Osteocyte (in vitro differentiated cells): ENCODE data around the gene SLK. TPM values are rescaled to one million over a fixed set of nuclear protein-coding genes. Genes with fewer than 3 reads are reported as not detected.

ENCODE experiments used
- DNase-seq: peaks from one replicate; pipeline ENCODE4 v3.0.0; 2021; ENCODE audit warnings: mixed read lengths; ENCODE audit not compliant: unreplicated experiment; ENCODE audit errors: extremely low spot score
- H3K27ac Mint-ChIP-seq: one replicate; pipeline ENCODE4 v1.8.0; 2021; ENCODE audit warnings: mild to moderate bottlenecking, mixed read lengths; ENCODE audit not compliant: unreplicated experiment
- H3K27me3 Mint-ChIP-seq: one replicate; pipeline ENCODE4 v1.8.0; 2021; ENCODE audit warnings: mixed read lengths; ENCODE audit not compliant: unreplicated experiment
- H3K36me3 Mint-ChIP-seq: one replicate; pipeline ENCODE4 v1.8.0; 2021; ENCODE audit warnings: mixed read lengths; ENCODE audit not compliant: unreplicated experiment
- H3K4me1 Mint-ChIP-seq: one replicate; pipeline ENCODE4 v1.8.0; 2021; ENCODE audit warnings: mixed read lengths; ENCODE audit not compliant: unreplicated experiment
- H3K4me3 Mint-ChIP-seq: one replicate; pipeline ENCODE4 v1.8.0; 2021; ENCODE audit warnings: mild to moderate bottlenecking, moderate library complexity, mixed read lengths; ENCODE audit not compliant: unreplicated experiment
- H3K9me3 Mint-ChIP-seq: one replicate; pipeline ENCODE4 v1.8.0; 2021; ENCODE audit warnings: mixed read lengths; ENCODE audit not compliant: unreplicated experiment
- total RNA-seq: library from RNA; stranded (reverse); gene quantifications from 2 replicates; pipeline ENCODE4 v1.2.1, GENCODE V29; 2021
- TF ChIP-seq, protein P1 (sequence below): fragments of 200-600 bp; sonication (generic); IDR thresholded peaks from 2 replicates; pipeline ENCODE4 v1.5.0; 2021; ENCODE audit warnings: antibody characterized with exemption, mild to moderate bottlenecking, moderate library complexity

Gene SLK
- total RNA-seq, 1 donor from 2014 or later, result 41.3 TPM

DNA sequence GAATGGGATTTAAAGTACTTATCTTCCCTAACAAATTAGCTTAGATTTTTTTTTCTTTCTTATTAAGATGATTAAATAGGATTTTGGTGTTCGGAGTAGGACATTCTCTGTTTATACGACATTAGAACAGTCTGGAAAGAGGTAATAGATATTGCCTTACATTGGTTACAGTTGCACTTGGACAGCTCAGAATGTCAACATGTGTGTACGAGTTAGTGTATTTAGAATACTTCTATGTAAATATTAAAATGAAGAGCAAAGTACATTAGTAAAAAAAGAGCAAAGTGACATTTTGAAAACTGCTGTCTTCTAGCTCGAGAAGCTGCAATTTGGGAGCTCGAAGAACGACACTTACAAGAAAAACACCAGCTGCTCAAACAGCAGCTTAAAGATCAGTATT is 51.5 kb downstream of the SLK start:
- Mint-ChIP-seq H3K27me3 (no peaks in the 10 kb centered on the region), H3K36me3 (peaks cover 44% of the 10 kb centered on the region), H3K27ac (no peak overlapping the region), H3K9me3 (no peaks in the 10 kb centered on the region), H3K4me1 (no peaks in the 10 kb centered on the region), H3K4me3 (no peak overlapping the region)
- TF ChIP-seq, protein P1, sequence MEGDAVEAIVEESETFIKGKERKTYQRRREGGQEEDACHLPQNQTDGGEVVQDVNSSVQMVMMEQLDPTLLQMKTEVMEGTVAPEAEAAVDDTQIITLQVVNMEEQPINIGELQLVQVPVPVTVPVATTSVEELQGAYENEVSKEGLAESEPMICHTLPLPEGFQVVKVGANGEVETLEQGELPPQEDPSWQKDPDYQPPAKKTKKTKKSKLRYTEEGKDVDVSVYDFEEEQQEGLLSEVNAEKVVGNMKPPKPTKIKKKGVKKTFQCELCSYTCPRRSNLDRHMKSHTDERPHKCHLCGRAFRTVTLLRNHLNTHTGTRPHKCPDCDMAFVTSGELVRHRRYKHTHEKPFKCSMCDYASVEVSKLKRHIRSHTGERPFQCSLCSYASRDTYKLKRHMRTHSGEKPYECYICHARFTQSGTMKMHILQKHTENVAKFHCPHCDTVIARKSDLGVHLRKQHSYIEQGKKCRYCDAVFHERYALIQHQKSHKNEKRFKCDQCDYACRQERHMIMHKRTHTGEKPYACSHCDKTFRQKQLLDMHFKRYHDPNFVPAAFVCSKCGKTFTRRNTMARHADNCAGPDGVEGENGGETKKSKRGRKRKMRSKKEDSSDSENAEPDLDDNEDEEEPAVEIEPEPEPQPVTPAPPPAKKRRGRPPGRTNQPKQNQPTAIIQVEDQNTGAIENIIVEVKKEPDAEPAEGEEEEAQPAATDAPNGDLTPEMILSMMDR, result no peak
- no peak for DNase-seq

DNA sequence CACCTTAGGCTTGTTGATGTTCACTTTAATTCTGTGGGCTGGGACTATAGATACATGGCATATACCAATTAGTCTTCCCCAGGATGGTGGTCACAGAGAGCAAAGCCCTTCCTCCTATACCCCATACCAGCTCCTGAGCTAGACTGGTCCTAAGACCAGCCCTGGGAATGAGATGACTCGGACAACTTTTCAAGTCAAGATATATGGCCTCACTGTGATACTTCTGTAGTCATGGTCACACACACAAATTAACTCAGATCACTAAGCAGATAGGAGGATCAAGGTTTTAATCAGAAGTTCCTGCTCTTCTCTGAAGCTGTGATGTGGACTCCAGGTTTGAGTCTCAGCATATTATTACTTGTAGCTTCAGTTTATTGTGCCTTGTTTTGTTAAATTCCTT is 53.1 kb downstream of the SLK start:
- Mint-ChIP-seq H3K4me3 (no peak overlapping the region), H3K9me3 (no peaks in the 10 kb centered on the region), H3K36me3 (peaks cover 49% of the 10 kb centered on the region), H3K27me3 (no peaks in the 10 kb centered on the region), H3K27ac (no peak overlapping the region), H3K4me1 (no peaks in the 10 kb centered on the region)
- TF ChIP-seq, protein P1, result no peak
- no peak for DNase-seq

DNA sequence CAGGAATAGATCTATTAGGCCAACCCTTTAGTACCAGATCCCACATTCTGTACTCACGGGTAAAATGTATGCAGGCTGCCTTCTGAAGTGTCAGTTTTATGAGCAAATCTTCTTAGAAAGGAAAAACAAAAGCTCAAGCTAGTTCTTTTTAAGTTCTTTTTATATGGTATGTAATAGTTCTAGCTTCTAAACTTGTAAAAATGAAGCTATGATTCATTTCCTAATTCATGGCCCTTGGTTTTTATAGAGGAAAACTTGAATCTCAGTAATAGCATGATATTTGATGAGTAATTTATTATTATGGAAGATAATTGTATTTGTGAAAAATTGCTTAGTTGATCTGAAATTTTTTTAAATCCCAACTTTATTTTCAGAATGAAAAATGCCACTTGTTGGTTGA is 54.3 kb downstream of the SLK start:
- TF ChIP-seq, protein P1, result no peak
- Mint-ChIP-seq H3K9me3 (no peaks in the 10 kb centered on the region), H3K36me3 (peaks cover 51% of the 10 kb centered on the region), H3K4me1 (no peaks in the 10 kb centered on the region), H3K4me3 (no peak overlapping the region), H3K27ac (no peak overlapping the region), H3K27me3 (no peaks in the 10 kb centered on the region)
- no peak for DNase-seq

DNA sequence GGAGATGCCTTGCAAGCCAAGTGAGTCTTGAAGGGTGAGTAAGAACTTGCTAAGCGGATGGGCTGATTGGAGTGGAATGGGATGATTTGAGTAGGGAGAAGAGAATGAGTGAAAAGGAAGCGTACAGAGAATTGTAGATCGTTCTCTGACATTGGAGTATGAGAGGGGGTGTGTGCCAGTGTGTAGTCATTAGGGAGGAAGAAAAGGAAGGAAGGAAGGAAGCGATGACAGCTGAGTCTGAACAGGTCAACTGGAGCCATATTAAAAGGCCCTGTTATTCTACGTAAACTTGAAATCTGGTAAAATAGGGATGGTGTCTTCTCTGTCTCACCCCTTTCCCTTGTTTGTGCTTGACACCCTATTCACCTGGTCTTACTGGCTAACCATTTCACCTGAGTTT is 55.1 kb downstream of the SLK start:
- TF ChIP-seq, protein P1, result no peak
- Mint-ChIP-seq H3K27ac (no peak overlapping the region), H3K36me3 (peaks cover 51% of the 10 kb centered on the region), H3K27me3 (no peaks in the 10 kb centered on the region), H3K9me3 (no peaks in the 10 kb centered on the region), H3K4me3 (no peak overlapping the region), H3K4me1 (no peaks in the 10 kb centered on the region)
- no peak for DNase-seq

DNA sequence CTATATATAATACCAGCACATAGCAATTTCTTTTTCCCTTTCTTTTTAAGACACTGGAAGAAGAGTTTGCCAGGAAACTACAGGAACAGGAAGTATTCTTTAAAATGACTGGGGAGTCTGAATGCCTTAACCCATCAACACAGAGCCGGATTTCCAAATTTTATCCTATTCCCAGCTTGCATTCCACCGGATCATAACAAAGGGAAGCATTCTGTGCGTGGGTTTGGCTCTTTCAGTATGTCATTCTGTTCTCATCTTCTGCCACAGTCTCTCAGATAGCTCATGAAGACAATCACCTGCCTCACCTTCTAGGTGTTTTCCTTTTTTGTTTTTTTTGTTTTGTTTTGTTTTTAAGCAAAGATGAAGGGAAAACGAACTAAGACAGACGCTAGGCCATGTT is 58.6 kb downstream of the SLK start:
- H3K4me1 Mint-ChIP-seq, result no peaks in the 10 kb centered on the region
- no peaks in the 10 kb centered on the region for H3K9me3 Mint-ChIP-seq
- H3K27me3 Mint-ChIP-seq, result no peaks in the 10 kb centered on the region

More for the DNA sequence above, 58.6 kb downstream of the SLK start:
- H3K36me3 Mint-ChIP-seq, result peaks cover 33% of the 10 kb centered on the region
- TF ChIP-seq, protein P1, result no peak
- H3K4me3 Mint-ChIP-seq, result no peak overlapping the region
- H3K27ac Mint-ChIP-seq, result no peak overlapping the region
- DNase-seq, result no peak
